GM18520 (cell line): ENCODE data around the gene SLC8A2.
"Not testable (repeated sequence)": the region's sequence is repeated elsewhere in the genome, so short reads cannot be mapped to it uniquely, and the experiment has no call there.

Experiments used
- ATAC-seq: cut with Tn5 transposase; IDR thresholded peaks from one replicate; pipeline ENCODE4 v1.9.1; 2021; ENCODE audit not compliant: unreplicated experiment

The SLC8A2 gene

DNA sequence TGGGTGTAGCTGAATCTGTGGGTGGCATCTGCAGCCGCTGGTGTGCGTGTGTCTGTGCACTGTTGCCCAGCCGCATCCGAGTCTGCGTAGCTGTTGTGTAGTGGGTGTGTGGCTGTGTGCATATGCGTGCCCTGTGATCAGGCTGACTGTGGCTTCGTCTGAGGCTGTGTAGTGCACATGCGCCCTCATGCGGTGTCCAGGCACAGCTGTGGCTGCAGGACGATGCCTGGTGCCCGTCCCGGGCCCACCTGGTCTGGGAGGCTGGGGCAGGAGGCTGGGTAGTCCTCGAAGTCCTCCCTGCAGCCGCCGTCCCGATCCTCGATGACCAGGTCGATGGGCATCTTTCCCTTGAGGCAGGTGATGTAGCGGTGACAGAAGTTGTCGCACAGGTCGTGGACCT lies 57.2 kb downstream of the SLC8A2 start:
- ATAC-seq: no peak

DNA sequence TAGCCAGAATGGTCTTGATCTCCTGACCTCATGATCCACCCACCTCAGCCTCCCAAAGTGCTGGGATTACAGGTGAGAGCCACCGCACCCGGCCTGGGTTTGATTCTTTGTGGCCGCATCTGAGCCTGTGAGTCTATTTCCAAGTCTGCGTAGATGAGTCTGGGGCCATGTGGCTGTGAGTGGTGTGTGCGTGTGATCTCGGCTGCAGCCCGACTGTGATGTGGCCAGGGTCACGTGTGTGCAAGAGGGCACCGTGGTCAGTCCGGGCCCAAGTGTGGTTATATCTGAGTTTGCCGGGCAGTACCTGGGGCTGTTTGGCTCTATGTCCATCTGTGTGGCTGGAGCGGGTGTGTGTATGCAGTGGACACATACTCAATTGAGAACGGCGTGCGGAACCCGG lies 57.8 kb downstream of the SLC8A2 start:
- no peak for ATAC-seq

DNA sequence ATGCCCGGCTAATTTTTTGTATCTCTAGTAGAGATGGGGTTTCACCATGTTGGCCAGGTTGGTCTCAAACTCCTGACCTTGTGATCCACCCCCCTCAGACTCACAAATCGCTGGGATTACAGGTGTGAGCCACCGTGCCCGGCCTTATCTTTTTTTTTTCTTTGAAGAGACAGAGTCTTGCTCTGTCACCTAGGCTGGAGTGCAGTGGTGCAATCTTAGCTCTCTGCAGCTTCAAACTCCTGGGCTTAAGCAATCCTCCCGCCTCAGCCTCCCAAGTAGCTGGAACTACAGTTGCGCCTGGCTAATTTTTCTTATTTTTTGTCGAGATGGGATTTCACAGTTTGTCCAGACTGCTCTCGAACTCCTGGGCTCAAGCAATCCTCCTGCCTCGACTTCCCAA lies 60.0 kb downstream of the SLC8A2 start:
- not testable (repeated sequence) for ATAC-seq

DNA sequence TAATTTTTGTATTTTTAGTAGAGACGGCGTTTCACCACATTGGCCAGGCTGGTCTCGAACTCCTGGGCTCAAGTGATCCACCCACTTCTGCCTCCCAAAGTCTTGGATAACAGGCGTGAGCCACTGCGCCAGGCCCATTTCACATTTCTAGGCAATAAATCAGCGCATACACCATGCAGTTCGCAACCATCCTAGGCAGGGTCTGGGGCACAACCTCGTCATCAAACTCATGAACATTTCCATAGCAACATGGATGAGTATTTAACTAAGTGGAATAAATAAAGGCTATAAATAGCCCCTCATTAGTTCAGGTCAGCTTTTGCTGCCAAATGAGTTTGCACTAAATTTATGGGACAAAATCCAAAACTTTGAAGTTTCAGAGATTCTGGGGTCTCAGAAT lies 60.6 kb downstream of the SLC8A2 start:
- ATAC-seq: no peak

DNA sequence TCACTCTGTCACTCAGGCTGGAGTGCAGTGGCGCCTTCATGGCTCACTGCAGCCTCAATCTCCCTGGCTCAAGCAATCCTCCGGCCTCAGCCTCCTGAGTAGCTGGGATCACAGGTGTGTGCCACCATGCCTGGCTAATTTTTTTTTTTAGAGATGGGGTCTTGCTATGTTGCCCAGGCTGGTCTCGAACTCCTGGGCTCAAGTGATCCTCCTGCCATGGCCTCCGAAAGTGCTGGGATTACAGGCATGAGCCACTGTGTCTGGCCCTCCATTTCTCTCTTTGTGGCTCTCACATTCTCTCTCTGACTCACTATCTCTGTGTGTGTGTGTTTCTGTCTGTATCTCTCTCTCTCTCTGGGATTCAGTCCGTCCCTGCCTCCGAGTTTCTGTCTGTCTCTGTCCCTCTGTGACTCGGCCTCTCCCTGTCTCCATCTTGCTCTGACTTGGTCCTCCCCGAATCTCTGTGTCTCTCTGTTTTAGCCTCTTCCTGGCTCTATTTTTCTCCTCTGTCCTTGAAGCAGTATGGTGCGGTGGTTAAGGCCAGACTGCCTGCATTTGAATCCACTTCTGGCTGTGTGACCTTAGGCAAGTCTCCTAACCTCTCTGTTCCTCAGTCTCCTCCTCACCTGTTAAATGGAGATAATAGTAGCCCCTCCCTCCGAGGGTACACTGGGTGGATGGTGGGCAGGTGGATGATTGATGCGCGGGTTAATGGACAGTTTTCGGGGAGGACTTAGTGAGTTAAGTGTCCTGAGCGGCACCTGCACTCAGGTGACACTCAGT lies 63.3 kb downstream of the SLC8A2 start:
- no peak for ATAC-seq

DNA sequence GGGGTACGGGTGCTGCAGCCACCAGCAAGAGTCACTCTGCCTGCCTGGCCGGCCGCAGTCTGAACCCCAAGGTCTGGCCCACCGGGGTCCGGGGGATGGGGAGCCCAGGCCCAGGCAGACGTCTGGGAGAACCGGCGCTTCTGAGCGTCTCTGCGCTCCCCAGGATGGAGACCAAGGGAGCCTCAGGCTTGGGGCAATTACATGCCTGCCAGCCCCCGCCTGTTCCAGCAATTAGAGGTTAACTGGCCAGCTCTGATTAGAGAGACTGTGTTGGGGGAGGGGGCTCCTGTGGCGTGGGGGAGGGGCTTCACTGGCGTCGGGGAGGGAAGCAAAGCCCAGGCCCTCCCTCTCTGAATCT lies 64.3 kb downstream of the SLC8A2 start:
- no peak for ATAC-seq

DNA sequence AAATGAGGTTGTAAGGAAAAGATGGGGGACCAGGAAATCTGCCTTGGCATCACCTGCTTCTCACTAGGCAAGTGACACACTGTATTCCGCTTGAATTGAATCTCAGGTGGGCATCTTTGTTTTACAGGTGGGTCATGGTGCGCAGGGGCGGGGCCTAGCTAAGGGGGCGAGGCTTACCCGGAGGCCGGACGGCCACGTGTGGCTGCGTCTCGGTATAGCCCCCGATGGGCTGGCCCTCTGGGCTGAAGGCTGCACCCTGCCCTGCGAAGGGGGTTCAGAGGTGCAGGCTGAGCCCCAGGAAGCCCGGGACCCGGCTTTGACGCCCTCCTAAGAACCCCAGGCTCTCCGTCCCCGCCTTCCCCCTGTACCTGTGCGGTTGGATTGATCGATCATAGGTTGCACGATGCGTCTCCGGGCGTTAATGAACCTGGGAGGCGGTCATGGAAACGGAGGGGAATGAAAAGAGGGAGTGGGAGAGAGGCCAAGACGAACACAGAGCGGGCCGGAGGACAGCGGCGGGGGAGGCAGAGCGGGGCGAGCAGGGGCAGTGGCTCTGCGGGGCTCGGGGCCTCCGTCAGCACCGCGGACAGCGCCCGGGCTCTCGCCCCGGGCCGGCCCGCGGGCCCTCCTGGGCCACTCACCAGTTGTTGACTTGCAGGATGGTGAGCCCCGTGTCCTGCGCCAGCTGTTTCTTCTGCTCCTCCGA lies 64.8 kb downstream of the SLC8A2 start:
- no peak for ATAC-seq

DNA sequence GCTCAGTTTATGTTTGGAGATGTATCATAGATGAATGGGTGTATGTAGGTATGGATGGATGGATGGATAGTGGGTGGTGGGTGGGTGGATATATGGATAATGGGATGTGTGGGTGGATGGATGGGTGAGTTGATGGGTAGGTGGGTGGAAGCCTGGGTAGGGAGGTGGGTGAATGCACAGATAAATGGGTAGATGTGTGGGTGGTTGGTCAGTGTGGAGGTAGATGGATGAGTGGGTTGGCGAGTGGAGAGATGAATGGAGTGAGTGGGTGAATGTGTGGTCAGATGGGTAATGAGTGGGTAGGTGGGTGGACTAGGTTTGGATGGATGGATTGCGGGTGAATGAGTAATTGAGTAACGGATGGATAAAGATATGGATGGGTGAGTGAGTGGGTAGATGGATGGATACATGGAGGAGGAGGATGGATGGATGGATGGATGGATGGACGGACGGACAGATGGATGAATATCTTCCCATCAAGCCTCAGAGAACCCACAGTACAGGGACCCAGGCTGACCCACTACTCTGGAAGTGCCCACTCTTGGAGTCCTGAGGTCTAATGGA lies 65.8 kb downstream of the SLC8A2 start:
- no peak for ATAC-seq

DNA sequence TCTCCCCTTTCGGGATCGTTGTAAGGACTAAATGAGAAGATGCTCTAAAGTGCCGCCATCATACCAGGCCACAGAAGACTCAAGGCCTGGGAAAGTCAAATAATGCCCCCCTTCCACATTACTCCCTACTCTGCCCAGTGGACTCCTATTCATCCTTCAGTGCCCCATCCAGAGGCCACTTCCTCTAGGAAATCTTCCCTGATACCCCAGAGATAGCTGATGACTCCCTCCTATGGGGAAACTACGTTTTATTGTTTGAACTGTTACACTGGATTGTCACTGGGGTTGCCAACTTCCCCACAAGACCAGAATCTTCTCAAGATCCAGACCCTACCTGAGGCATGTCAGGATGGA lies 66.5 kb downstream of the SLC8A2 start:
- ATAC-seq: no peak

DNA sequence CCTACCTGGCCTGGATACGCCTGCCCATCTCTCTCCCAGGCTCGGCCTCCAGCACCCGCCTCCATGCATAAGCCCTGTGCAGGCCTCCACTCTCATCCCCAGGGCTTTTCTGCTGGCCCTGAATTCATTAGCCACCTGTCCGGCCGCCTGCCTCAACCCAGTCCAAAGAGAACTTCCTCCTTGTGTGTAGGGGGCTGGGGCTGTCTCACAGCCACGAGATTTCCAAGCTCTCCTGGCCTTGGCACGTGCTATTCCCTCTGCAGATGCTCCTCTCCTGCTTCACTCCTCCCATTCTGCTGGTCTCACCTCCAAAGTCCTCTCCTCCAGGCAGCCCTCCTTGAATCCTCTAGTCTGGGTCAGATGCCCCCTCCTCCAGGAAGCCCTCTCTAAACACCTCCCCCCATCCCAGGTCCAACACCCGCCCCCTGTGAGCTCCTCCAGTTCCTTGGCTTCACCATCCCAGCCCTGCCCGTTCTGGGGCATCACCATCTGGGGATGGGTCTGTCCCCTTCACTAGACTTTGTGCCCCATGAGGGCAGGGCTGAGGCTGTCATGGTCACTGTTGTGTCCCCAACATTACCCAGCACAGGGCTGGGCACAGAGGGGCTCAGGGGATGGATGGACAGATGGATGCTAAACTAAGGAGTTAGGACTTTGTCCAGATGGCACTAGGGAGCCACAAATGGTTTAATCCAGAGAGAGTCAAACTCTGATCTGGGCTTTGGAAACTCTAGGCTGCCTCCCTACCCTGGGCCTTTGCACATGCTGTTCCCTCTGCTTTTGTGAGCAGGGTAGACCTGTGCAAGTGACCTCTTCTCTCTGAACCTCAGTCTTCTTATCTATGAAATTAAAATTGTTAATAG lies 67.1 kb downstream of the SLC8A2 start:
- ATAC-seq: no peak

DNA sequence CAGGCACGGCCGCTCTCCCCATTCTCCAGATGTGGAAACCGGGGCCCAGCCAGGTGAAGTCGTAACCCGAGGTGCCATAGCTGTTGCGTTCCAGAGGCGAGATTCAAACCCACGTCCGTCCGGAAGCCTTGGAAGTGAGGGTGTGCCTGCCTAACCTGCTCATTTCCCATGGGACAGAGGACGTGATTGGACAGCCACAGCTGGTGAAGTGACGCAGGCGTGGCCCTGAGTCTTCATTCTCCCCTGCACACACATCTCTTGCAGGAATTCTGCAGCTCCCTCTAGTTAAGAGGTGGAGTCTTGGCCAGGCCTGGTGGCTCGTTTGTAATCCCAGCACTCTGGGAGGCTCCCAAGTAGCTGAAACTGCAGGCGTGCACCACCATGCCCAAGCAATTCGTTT lies 69.2 kb downstream of the SLC8A2 start:
- ATAC-seq: no peak

DNA sequence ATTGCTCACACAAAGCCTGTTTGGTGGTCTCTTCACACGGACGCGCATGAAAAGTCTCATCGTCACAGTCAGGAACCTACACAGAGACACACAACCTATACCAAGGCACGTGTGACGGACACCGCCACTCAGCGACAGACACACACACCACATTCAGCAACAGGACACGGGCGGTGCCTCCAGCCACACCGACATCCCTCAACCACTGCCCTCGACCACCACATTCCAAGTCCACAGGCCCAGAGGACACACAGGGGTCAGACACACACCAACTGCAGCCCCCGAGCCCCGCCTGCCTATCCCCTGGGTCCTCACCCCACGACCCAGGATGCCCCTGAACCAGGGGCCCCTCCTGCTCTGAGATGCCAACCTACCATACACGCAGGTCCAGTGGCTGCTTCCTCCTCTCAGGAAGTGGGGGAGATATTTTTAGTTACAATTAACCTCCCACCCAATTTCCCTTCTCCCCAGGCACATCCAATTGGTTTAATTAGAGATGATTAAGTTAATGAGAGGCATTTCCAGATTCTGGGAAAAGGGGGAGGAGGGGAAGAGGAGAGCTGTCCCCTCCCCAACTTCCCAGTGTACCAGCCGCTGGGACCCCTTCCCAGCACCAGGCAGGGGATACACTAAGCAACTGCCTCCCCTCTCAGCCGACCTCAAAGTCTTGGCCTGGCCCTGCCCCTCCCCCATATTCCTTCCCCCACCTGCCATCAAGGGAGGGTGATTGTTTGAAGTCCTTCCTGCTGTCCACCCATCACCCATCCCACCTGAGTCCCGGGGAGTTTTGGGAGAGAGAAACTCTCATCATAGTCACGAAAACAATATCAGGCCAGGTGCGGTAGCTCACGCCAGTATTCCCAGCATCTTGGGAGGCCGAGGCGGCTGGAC lies 72.7 kb downstream of the SLC8A2 start:
- no peak for ATAC-seq

DNA sequence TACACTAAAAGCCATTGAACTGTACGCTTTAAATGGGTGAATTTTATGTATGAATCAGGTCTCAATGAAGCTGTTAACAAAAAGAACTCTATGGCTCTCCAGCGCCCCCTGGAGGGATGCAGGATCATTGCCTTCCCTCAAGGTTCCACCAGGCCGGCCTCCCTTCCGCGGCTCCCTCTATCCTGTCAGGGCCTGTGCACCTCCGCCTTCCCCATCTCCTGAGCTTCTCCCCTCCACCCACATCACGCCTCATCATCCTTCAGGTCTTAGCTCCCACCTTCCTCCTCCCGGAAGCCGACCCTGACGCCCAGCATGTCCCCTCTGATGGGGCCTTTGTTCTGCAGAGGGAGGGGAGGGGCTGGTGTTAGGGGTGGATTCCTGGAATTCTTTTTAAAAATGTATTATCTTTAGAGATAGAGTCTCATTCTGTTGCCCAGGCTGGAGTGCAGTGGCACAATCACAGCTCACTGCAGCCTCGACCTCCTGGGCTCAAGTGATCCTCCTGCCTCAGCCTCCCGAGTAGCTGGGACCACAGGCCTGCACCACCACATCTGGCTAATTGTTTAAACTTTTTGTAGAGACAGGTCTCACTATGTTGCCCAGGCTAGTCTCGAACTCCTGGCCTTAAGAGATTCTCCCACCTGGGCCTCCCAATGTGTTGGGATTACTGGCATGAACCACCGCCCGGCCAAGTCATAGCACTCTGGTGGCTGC lies 80.0 kb downstream of the SLC8A2 start:
- ATAC-seq: no peak

DNA sequence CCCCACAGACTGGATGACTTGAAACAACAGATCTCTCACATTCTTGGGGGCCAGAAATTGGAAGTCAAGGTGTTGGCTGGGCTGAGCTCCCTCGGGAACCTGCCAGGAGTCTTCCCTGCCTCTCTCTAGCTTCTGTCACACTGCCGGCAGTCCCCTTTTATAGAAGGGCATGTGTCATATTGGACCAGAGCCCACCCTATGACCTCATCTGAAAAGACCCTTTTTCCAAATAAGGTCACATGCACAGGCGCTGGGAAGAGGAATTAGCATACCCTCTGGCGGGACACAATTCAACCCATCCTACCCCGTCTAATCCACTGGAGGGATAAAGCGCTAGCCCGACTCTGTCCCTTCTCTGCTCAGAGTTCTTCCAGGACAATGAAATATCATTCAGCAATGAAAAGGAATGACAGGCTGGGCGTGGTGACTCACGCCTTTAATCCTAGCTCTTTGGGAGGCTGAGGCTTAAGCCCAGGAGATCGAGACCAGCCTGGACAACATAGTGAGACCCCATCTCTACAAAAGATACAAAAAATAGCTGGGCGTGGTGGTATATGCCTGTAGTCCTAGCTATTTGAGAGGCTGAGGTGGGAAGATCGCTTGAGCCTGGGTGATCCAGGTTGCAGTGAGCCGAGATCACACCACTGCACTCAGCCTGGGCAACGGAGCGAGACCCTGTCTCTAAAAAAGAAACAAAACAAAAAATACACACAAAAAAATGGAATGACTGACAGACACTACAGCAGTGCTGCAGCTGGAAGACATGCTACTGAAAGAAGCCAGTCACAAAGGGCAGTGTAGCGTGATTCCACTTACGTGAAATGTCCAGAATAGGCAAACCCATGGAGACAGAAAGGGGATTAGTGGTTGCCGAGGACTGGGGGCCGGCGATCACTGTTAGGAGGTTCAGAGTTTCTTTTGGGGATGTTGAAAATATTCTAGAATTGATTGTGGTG lies 80.9 kb downstream of the SLC8A2 start:
- ATAC-seq: no peak

DNA sequence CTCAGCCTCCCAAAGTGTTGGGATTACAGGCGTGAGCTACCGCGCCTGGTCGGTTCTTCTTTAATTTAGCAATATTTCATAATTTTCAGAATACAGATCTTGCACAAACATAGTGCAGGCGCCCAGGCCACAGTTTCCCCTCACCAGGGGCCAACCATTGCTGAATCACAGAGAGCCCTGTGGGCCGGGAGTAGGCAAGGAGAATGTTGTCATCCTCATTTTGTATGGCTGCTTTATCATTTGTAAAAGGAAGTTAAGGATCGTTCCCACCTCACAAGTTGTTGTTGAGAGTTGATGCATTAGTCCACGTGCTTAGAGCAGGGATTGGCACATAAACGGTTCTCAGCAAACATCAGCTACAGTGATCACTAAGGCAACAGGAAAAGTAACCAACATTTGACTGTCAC lies 82.5 kb downstream of the SLC8A2 start:
- ATAC-seq: no peak

DNA sequence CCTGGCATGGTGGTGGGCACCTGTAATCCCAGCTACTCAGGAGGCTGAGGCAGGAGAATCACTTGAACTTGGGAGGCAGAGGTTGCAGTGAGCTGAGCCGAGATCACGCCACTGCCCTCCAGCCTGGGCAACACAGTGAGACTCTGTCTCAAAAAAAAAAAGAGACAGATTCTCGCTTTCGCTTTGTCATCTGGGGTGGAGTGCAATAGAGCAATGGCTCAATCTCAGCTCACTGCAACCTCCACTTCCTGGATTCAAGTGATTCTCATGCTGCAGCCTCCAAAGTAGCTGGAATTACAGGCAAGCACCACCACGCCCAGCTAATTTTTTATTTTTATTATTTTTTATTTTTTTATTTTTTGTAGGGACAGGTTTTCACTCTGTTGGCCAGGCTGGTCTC lies 83.0 kb downstream of the SLC8A2 start:
- not testable (repeated sequence) for ATAC-seq

DNA sequence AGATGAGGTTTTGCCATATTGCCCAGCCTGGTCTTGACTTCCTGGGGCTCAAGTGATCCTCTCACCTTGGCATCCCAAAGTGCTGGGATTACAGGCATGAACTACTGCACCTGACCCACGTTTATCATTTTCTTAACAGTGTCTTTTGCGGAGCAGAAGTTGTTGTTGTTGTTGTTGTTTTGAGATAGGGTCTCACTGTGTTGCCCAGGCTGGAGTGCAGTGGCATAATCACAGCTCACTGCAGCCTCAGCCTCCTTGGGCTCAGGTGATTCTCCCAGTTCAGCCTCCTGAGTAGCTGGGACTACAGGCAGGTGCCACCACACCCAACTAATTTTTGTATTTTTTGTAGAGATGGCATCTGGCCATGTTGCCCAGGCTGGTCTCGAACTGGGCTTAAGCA lies 84.1 kb downstream of the SLC8A2 start:
- ATAC-seq: not testable (repeated sequence)

DNA sequence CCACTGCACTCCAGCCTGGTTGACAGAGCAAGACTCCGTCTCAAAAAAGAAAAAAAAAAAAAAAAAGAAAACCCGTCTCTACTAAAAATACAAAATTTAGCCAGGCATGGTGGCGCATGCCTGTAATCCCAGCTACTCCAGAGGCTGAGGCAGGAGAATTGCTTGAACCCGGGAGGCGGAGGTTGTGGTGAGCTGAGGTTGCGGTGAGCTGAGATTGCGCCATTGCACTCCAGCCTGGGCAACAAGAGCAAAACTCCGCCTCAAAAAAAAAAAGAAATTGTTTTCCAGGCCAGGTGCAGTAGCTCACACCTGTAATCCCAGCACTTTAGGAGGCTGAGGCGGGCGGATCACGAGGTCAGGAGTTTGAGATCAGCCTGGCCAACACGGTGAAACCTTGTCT lies 85.1 kb downstream of the SLC8A2 start:
- ATAC-seq: not testable (repeated sequence)

DNA sequence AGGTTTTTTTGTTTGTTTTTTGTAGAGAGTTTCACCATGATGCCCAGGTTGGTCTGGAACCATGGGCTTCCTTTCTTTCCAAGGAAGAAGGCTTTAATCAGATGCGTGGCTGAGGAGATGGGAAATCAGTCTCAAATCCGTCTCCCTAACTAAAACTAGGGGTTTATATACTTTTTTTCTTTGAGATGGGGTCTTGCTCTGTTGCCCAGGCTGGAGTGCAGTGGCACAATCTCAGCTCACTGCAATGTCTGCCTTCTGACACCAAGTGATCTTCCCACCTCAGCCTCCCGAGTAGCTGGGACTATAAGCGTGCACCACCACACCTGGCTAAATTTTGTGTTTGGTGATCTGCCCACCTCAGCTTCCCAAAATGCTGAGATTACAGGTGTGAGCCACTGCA lies 87.2 kb downstream of the SLC8A2 start:
- ATAC-seq: not testable (repeated sequence)
